ENCODE measurements around the gene FNDC3A. TPM values are rescaled to one million over a fixed set of nuclear protein-coding genes. Genes with fewer than 3 reads are reported as not detected.

FNDC3A gene
- total RNA-seq, 1 experiment from 2014 or later, result 49.3 TPM

DNA sequence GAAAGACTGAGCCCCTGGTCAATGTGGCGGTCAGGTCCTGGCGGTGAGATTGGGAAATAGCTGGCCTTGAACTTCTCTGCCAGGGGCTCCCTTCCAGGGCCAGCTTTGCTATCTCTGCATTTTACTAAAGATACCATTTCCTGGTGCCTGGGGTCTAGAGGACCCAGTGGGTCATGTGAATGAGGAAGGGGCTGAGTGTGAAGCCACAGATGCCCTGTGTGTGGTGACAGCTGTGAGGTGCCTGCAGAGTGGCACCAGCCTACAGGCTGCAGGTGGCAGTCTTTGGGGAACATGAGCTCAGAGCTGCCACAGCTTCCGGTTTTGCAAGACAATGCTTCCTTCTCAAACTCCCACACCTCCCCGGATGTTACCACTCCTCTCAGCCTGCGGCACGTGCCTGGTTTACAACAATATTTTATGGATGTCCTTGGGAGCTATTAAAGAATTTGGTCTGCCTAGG lies 239.2 kb downstream of the FNDC3A start:
- POLR2A ChIA-PET (ENCODE audit: low non-redundant PET), result no interaction called here

DNA sequence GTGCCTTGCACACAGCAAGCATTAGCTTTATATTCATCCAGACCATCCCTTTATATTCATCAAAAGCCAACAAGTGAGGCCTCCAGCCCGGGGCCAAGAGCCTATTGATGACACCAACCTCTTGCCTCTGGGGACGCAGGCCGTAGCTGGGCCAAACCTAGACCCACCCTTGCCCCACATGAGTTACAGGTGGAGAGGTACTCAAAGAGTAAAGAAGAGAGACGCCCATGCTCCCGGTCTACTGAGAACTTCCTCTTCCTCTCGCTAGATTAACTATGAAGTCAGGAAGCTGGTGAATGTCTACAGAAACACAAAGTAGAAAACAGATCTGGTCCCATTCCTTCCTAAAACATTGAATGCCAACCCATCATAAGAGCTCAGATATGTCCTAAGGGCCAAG lies 240.6 kb downstream of the FNDC3A start:
- POLR2A ChIA-PET (ENCODE audit: low non-redundant PET), result no interaction called here
- DNase-seq (ENCODE audit: low spot score), result no peak
- Histone ChIP-seq H3K4me3 (ENCODE audit: low read depth, low read length, poor library complexity, severe bottlenecking) (no peak overlapping the region), H3K36me3 (ENCODE audit: insufficient read depth, low read length, poor library complexity, severe bottlenecking) (no peaks in the 10 kb centered on the region), H3K9me3 (ENCODE audit: low read depth, low read length, poor library complexity, severe bottlenecking) (no peaks in the 10 kb centered on the region), H3K27ac (ENCODE audit: low read depth, low read length, poor library complexity, severe bottlenecking) (no peak overlapping the region), H3K27me3 (replicated peaks; ENCODE audit: insufficient read depth, low read depth, low read length, poor library complexity) (peaks cover 21% of the 10 kb centered on the region), H3K4me1 (ENCODE audit: insufficient read depth, low read length, poor library complexity, severe bottlenecking) (peaks cover 10% of the 10 kb centered on the region)
- BruUV-seq (replicated peaks), result no TSS peak
- CTCF ChIA-PET, result no interaction called here
- intact Hi-C loops (cut with micrococcal nuclease; ENCODE audit: unreplicated experiment), result no loop called here
- TF ChIP-seq EZH2 (IDR thresholded peaks at IDR 0.05; ENCODE audit: borderline replicate concordance, low read depth, low read length, poor library complexity, severe bottlenecking), result no peak
- TF ChIP-seq, protein P1, sequence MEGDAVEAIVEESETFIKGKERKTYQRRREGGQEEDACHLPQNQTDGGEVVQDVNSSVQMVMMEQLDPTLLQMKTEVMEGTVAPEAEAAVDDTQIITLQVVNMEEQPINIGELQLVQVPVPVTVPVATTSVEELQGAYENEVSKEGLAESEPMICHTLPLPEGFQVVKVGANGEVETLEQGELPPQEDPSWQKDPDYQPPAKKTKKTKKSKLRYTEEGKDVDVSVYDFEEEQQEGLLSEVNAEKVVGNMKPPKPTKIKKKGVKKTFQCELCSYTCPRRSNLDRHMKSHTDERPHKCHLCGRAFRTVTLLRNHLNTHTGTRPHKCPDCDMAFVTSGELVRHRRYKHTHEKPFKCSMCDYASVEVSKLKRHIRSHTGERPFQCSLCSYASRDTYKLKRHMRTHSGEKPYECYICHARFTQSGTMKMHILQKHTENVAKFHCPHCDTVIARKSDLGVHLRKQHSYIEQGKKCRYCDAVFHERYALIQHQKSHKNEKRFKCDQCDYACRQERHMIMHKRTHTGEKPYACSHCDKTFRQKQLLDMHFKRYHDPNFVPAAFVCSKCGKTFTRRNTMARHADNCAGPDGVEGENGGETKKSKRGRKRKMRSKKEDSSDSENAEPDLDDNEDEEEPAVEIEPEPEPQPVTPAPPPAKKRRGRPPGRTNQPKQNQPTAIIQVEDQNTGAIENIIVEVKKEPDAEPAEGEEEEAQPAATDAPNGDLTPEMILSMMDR (conservative IDR thresholded peaks at IDR 0.05; ENCODE audit: low read depth, low read length), result no peak

More for the DNA sequence above, 239.2 kb downstream of the FNDC3A start:
- BruUV-seq (replicated peaks), result no TSS peak
- Histone ChIP-seq H3K36me3 (ENCODE audit: insufficient read depth, low read length, poor library complexity, severe bottlenecking) (no peaks in the 10 kb centered on the region), H3K27ac (ENCODE audit: low read depth, low read length, poor library complexity, severe bottlenecking) (no peak overlapping the region), H3K9me3 (ENCODE audit: low read depth, low read length, poor library complexity, severe bottlenecking) (no peaks in the 10 kb centered on the region), H3K27me3 (replicated peaks; ENCODE audit: insufficient read depth, low read depth, low read length, poor library complexity) (peaks cover 7% of the 10 kb centered on the region), H3K4me1 (ENCODE audit: insufficient read depth, low read length, poor library complexity, severe bottlenecking) (peaks cover 10% of the 10 kb centered on the region), H3K4me3 (ENCODE audit: low read depth, low read length, poor library complexity, severe bottlenecking) (no peak overlapping the region)
- peak; percentile 75 for DNase-seq (ENCODE audit: low spot score)
- intact Hi-C loops (cut with micrococcal nuclease; ENCODE audit: unreplicated experiment), result no loop called here
- CTCF ChIA-PET, result no interaction called here
- TF ChIP-seq, protein P1 (conservative IDR thresholded peaks at IDR 0.05; ENCODE audit: low read depth, low read length), result peak; percentile 42
- TF ChIP-seq EZH2 (IDR thresholded peaks at IDR 0.05; ENCODE audit: borderline replicate concordance, low read depth, low read length, poor library complexity, severe bottlenecking), result no peak

DNA sequence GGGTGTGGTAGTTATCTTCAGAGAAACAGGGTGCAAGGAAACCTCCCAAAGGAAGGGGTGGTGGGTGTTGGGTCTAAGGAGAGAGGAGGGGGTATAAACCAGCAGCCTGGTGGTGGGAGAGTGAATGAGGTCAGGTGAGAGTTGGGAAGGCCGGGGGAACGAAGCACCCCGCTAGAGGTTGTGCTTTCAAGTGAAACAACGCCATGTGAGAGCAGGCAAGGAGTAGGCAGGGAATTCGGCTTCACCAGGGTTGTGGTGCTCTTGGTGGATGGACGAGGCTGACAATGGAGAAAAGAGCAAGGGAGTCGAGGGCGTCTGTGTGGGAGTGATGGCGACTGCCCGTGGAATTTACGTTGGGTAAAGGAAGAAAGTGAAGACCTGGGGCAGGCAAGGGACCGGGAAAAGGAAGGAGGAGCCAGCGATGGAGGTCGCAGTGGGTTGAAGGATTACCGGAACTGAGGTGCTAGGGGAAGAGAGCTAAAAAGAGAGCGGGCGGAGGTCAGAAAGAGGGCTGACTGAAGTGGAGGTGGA lies 242.3 kb downstream of the FNDC3A start:
- POLR2A ChIA-PET (ENCODE audit: low non-redundant PET), result no interaction called here
- H3K9me3 ChIP-seq (ENCODE audit: low read depth, low read length, poor library complexity, severe bottlenecking), result no peaks in the 10 kb centered on the region
- no peak overlapping the region for H3K4me3 ChIP-seq (ENCODE audit: low read depth, low read length, poor library complexity, severe bottlenecking)
- CTCF ChIA-PET, result no interaction called here
- peaks cover 10% of the 10 kb centered on the region for H3K4me1 ChIP-seq (ENCODE audit: insufficient read depth, low read length, poor library complexity, severe bottlenecking)
- BruUV-seq (replicated peaks), result no TSS peak
- peaks cover 38% of the 10 kb centered on the region for H3K27me3 ChIP-seq (replicated peaks; ENCODE audit: insufficient read depth, low read depth, low read length, poor library complexity)
- no peaks in the 10 kb centered on the region for H3K36me3 ChIP-seq (ENCODE audit: insufficient read depth, low read length, poor library complexity, severe bottlenecking)
- DNase-seq (ENCODE audit: low spot score), result no peak
- no peak overlapping the region for H3K27ac ChIP-seq (ENCODE audit: low read depth, low read length, poor library complexity, severe bottlenecking)
- intact Hi-C loops (cut with micrococcal nuclease; ENCODE audit: unreplicated experiment), result no loop called here
- no peak for TF ChIP-seq EZH2 (IDR thresholded peaks at IDR 0.05; ENCODE audit: borderline replicate concordance, low read depth, low read length, poor library complexity, severe bottlenecking)
- TF ChIP-seq, protein P1 (conservative IDR thresholded peaks at IDR 0.05; ENCODE audit: low read depth, low read length), result no peak
